K562 (cell line): ENCODE measurements around the gene TAPBPL. TPM values are rescaled to one million over a fixed set of nuclear protein-coding genes. Genes with fewer than 3 reads are reported as not detected.

Source experiments
- ARID3A ChIP-seq: IDR thresholded peaks from 2 replicates; pipeline ENCODE4 v1.6.1; 2012; ENCODE audit warnings: low read depth, low read length, improper control_type of control experiment, borderline replicate concordance
- BRD9 ChIP-seq: fragments of 450-650 bp; IDR thresholded peaks from 2 replicates; pipeline ENCODE4 v1.6.1; 2018; ENCODE audit warnings: low read depth; ENCODE audit not compliant: partially characterized antibody
- CHD1 ChIP-seq: fragments of 200-600 bp; sonication (generic); IDR thresholded peaks from one replicate; pipeline ENCODE4 v1.6.1; 2012; ENCODE audit warnings: mild to moderate bottlenecking, moderate library complexity, low read length, inconsistent platforms
- DLX4 ChIP-seq: fragments of 250-450 bp; sonication (Bioruptor Pico); IDR thresholded peaks from 2 replicates; pipeline ENCODE4 v1.6.1; 2021; ENCODE audit warnings: mild to moderate bottlenecking
- GABPA ChIP-seq: fragments of 200-800 bp; sonication (Bioruptor generic); conservative IDR thresholded peaks from 2 replicates; pipeline ENCODE4 v1.6.1; 2016; ENCODE audit warnings: low read depth, missing genetic modification characterization, missing compliant biosample characterization
- GTF2A2 ChIP-seq: IDR thresholded peaks from 2 replicates; pipeline ENCODE4 v1.6.1; 2016; ENCODE audit warnings: mild to moderate bottlenecking, missing genetic modification characterization, missing compliant biosample characterization
- GTF2B ChIP-seq: IDR thresholded peaks from 2 replicates; pipeline ENCODE4 v1.6.1; 2011; ENCODE audit not compliant: insufficient read length; ENCODE audit errors: extremely low read depth
- HNRNPK ChIP-seq: fragments of 200-400 bp; formaldehyde crosslinking; IDR thresholded peaks from one replicate; pipeline ENCODE4 v1.6.1; 2018; ENCODE audit warnings: mild to moderate bottlenecking, low read depth, low read length; ENCODE audit not compliant: poor library complexity, severe bottlenecking
- L3MBTL2 ChIP-seq: fragments of 450-650 bp; IDR thresholded peaks from 2 replicates; pipeline ENCODE4 v1.6.1; 2016; ENCODE audit warnings: mild to moderate bottlenecking, moderate library complexity
- MXD1 ChIP-seq: fragments of 250-450 bp; sonication (Bioruptor Pico); IDR thresholded peaks from 2 replicates; pipeline ENCODE4 v1.8.0; 2021; ENCODE audit warnings: borderline replicate concordance, mild to moderate bottlenecking, moderate library complexity; ENCODE audit not compliant: poor library complexity, severe bottlenecking
- PHF21A ChIP-seq: fragments of 450-650 bp; IDR thresholded peaks from 2 replicates; pipeline ENCODE4 v1.6.1; 2017; ENCODE audit warnings: low read depth, borderline replicate concordance
- RBM14 ChIP-seq: fragments of 200-400 bp; formaldehyde crosslinking; IDR thresholded peaks from 2 replicates; pipeline ENCODE4 v1.6.1; 2018; ENCODE audit warnings: low read depth, mild to moderate bottlenecking, low read length, moderate library complexity, borderline replicate concordance; ENCODE audit not compliant: insufficient read depth
- SRSF1 ChIP-seq: fragments of 200-400 bp; formaldehyde crosslinking; IDR thresholded peaks from 2 replicates; pipeline ENCODE4 v1.6.1; 2017; ENCODE audit warnings: mild to moderate bottlenecking, low read depth, low read length, moderate library complexity
- TBP ChIP-seq: optimal IDR thresholded peaks from 2 replicates; pipeline ENCODE3; 2011; ENCODE audit warnings: low read depth, low read length, improper control_type of control experiment
- ZNF12 ChIP-seq: sonication (generic); formaldehyde crosslinking; IDR thresholded peaks from 2 replicates; pipeline ENCODE4 v1.4.0; 2020; ENCODE audit warnings: mild to moderate bottlenecking, missing genetic modification reagents
- ZNF23 ChIP-seq: fragments of 250-450 bp; sonication (Bioruptor Pico); IDR thresholded peaks from 2 replicates; pipeline ENCODE4 v1.4.0; 2020; ENCODE audit warnings: mild to moderate bottlenecking
- ZNF398 ChIP-seq: fragments of 250-450 bp; sonication (Bioruptor Pico); IDR thresholded peaks from 2 replicates; pipeline ENCODE4 v1.8.0; 2021; ENCODE audit warnings: moderate library complexity, mild to moderate bottlenecking, inconsistent platforms
- ZNF41 ChIP-seq: fragments of 250-450 bp; sonication (Bioruptor Pico); conservative IDR thresholded peaks from 2 replicates; pipeline ENCODE4 v1.4.0; 2020; ENCODE audit warnings: mild to moderate bottlenecking
- ZNF584 ChIP-seq: fragments of 200-800 bp; sonication (Bioruptor generic); IDR thresholded peaks from 2 replicates; pipeline ENCODE4 v1.6.1; 2016; ENCODE audit warnings: low read depth, mild to moderate bottlenecking, missing genetic modification characterization, missing compliant biosample characterization
- ZNF655 ChIP-seq: fragments of 250-450 bp; sonication (Bioruptor Pico); IDR thresholded peaks from 2 replicates; pipeline ENCODE4 v1.5.0; 2021
- polyA plus RNA-seq, 8 experiments: library from polyadenylated mRNA; depleted of rRNA in 4 of 8; stranded (reverse) in 5 of 8; unstranded in 3 of 8; fragments of >200 nt; fragmentation: Nextera tagmentation in 2 of 8; fragmentation: Illumina TruSeq in 1 of 8; extraction: Ambion mirVana in 2 of 8; extraction: Trizol in 1 of 8; gene quantifications; 2 replicates each; pipeline versions ENCODE4 v1.2.1 to v1.2.3, GENCODE V29; 2011 to 2014; ENCODE audit warnings: inconsistent platforms in 1 of 8, missing spikeins in 1 of 8
- total RNA-seq, 7 experiments: library from RNA; depleted of rRNA in 6 of 7; stranded (reverse); fragments of >200 nt in 6 of 7; fragmentation: Illumina TruSeq in 2 of 7; extraction: Trizol in 2 of 7; gene quantifications; 2 replicates each; pipeline versions ENCODE4 v1.2.1 to v1.2.3, GENCODE V29; 2011 to 2021; ENCODE audit warnings: low replicate concordance in 1 of 7

Gene TAPBPL
- total and polyA plus RNA-seq, 9 of the 15 experiments (the other 6 are each of a cell fraction or from before 2014, with no cell fraction given): 0.29 to 1.6 (median 0.45) TPM

GRCh38 chr12:6451348-6452244 lies at the start of gene TAPBPL (continued):
- TF ChIP-seq RBM14 (no peak), MXD1 (no peak), PHF21A (no peak), ZNF584 (no peak), ZNF41 (no peak), ZNF12 (CRISPR knock-in tag) (no peak), ZNF655 (no peak), ZNF398 (CRISPR knock-in tag) (no peak), TBP (peak; percentile 11), ARID3A (no peak), CHD1 (no peak), GABPA (0 out of 2 replicates have a peak, but pooled peaks have one; percentile 14), L3MBTL2 (peak; percentile 49; the same call in 1 of the 2 replicates), HNRNPK (no peak), ZNF23 (CRISPR knock-in tag) (no peak), BRD9 (no peak), DLX4 (CRISPR knock-in tag) (no peak), SRSF1 (no peak), GTF2B (no peak), GTF2A2 (tag) (no peak)
